ENCODE results near the gene MYO15A.

MYO15A gene

DNA sequence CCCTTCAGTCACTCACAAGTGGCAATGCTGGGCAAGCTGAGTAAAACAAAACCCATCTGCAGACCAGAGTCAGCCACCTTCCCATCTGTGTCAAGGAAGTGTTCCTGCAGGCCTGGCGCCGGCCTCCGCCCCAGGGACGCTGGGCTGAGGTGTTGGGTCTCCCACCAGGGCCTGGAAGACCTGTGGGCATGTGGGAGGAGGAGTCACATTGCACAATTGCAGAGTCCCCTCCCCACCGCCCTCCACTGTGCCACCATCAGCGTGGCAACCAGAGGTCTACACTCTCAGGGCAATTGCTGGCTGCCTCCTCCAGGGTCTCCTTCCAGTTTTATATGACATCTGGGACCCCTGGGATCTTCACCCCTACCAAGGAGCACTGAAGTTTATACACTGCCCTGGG lies 3.0 kb upstream of the MYO15A start:
- DNase-seq (ENCODE audit: low spot score): no peak

DNA sequence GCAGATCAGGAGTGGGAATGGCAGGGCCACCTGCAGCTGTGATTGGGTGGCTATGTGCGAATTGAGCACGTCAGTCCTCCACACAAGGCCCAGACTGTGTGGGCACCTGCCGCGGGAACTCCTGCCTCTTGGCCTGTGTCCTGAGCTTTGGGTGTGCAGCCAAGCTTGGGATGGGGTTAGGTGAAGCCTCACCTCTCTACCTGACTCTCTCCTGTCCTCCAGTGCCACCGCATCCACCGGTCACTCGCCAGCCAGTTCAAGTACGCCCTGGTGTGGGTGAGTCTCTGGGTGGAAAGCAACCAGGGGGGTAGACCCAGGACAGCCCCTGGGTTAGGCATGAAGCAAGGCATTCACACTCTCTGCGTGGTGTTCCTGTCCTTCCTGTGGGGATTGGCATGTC lies 2.3 kb upstream of the MYO15A start:
- no peak for DNase-seq (ENCODE audit: low spot score)

DNA sequence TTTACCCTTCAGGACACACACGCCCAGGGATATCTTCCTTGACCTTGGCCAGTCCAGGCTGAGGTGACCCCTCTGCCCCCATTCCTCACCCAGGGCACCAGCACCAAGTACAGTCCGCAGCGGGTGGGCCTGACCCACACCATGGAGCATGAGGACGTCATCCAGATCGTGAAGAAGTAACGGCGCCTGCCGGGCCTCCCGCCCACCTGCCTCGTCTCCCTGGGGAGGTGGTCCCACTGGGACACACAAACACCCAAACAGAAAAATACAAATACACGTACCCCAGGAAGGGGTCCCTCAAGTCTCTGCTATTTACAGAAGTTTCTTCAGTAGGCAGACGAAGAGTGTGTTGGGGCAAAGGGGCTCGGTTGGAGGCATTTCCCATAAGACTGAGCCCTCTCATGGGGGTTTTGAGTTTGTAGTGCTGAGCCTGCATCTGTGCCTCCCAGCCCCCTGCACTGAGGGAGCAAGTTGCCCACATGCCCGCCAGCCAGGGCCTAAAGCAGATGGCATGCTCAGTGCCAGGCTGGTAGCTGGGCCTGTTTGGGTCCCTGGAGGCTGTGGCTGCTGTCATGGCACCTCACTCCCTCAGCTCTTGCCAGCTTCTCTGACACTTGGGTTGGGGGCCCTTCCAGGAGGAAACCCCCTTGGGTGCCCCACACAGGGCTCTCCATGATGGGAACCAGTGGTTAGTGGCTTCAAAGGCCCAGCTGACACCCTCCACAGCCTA lies 1.3 kb upstream of the MYO15A start:
- no peak for DNase-seq (ENCODE audit: low spot score)

DNA sequence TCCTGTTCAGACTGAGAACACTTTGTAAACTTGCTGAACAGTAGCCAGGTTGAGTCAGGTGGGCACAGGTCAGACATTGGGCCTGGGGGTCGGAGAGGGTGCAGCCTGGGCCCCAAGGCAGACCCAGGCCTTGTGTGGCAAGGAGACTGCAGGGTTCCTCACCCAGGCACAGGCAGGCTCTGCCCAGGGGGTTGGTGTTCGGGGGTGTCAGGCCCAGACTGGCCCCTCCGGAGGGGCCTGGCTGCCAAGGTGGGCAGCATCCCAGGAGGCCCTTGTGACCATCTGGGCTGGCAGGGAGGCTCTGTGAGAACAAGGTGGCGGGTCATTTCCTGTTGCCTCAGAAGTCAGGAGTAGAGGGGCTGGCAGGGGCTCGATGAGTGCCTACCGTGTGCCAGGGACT lies 585 bp upstream of the MYO15A start:
- no peak for DNase-seq (ENCODE audit: low spot score)

DNA sequence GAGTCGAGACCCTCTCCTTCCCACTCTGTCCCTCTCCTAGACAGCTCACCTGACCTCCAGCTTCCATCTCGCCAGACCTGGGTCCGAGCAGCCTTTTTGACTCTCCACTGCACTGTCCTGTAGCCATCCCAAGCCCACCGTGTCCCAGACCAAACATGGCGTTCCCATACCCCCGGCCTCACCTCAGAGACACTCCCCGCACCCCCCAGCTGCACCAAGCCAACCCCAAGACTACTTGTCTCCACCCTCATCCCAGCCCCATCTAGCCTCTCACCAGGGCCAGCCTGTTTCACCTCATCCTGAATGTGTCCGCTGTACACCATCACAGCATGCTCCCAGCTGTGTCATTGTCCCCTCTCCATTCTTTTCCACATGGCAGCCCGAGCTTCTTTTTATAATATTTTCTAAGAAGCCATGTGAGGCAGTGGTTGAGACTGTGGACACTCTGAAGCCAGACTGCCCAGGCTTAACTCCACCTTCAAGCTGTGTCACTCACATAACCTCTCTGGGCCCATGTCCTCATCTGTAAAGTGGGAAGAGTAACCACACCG lies 1.5 kb downstream of the MYO15A start:
- no peak for DNase-seq (ENCODE audit: low spot score)

DNA sequence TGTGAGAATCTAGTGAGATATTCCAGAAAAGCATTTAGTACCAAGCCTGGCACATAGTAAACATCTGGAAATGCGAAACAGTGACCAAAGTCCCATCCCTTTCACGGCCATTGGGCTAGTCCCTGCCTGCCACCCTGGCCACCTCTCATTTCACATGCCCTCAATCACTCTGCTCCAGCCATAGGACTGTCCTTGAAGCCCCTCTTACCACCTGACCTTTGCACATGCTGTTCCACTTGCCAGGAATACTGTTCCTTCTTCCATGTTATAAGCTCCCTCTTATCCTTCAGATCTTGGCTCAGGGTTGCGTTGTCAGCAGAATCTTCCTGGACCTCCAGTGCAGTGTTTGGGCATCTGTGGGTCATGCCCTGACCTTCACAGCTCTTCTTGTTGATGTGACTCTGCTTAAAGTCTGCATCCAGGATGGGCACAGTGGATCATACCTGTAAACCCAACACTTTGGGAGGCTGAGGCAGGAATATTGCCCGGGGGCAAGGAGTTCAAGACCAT lies 2.1 kb downstream of the MYO15A start:
- DNase-seq (ENCODE audit: low spot score): no peak

DNA sequence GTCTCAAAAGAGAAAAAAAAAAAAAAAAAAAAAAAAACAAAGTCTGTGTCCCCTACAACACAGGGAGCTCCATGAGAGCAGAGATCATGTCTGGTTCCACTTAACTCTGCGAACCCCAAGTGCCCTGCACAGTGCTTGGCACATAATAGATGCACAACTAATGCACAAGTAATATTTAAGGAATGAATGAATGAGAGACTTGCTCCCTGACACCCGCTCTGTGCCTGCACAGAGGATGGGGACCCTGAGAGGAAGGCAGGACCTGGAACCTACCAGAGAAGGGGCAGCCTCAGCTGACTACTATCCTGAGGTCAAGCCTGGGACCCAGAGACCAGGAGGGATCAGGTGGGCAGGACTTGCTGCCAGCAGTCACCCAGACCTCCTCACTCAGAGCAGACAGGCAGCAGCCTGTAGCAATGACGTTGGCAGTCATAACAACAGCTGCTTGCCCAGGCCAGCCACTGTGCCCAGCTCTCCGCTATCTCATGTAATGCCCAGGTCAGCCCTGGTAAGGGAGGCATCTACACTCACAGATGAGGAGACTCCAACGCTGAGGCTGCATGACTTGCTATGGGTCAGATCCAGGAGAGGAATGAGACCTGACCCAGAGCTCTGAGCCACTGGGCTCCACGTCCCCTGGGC lies 2.9 kb downstream of the MYO15A start:
- DNase-seq (ENCODE audit: low spot score): no peak

DNA sequence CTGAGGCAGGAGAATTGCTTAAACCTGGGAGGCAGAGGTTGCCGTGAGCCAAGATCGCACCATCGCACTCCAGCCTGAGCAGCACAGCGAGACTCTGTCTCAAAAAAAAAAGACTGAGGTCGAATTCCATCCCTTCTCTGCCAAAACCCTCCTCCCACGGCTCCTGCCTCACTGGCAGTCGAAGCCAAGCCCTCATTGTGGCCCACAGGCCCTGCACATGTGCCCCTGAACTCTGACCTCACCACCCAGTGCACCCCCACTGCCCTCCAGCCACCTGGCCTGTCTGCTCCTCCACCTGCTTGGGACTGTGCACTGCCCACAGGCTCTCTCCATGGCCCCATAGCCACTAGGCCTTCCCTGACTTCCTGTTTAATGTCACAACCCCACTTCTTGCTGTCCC lies 7.0 kb downstream of the MYO15A start:
- no peak for DNase-seq (ENCODE audit: low spot score)

DNA sequence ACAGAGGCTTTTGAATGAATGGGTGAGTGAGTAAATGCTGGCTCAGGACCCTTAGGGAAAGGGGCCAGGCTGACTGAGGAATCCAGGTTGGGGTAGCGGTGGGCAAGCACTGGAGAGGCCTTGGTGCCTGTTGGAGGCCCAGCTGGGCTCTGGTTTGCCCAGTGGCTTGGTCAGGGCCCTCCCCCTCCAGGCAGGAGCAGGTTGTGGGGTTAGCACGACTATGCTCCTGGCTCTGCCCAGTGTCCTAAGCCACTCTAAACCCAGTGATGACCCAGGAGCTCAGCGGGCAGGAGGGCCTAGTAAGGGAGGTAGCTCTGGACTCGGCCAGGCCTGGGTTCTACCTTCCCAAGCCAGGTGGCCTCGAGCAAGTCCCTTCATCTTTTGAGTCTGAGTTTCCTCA lies 7.5 kb downstream of the MYO15A start:
- no peak for DNase-seq (ENCODE audit: low spot score)

DNA sequence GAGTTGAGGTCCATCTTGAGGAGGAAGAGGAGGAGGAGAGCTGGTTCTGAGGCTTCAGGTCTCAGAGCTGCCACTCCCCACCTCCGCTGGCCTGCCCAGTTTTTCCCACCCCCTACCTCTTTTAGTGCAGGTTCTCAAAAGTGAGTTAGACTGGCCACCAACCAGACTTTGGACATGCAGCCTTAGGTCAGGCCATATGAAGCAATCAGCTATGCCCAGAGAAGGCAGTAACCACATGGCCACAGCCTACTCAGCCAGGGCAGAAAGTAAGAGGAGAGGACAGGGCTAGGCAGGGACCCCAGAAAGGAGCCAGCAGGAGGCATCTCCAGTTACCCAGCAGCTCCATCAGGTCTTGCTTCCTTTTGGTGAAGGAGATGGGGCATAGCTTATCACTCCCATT lies 9.0 kb downstream of the MYO15A start:
- no peak for DNase-seq (ENCODE audit: low spot score)

DNA sequence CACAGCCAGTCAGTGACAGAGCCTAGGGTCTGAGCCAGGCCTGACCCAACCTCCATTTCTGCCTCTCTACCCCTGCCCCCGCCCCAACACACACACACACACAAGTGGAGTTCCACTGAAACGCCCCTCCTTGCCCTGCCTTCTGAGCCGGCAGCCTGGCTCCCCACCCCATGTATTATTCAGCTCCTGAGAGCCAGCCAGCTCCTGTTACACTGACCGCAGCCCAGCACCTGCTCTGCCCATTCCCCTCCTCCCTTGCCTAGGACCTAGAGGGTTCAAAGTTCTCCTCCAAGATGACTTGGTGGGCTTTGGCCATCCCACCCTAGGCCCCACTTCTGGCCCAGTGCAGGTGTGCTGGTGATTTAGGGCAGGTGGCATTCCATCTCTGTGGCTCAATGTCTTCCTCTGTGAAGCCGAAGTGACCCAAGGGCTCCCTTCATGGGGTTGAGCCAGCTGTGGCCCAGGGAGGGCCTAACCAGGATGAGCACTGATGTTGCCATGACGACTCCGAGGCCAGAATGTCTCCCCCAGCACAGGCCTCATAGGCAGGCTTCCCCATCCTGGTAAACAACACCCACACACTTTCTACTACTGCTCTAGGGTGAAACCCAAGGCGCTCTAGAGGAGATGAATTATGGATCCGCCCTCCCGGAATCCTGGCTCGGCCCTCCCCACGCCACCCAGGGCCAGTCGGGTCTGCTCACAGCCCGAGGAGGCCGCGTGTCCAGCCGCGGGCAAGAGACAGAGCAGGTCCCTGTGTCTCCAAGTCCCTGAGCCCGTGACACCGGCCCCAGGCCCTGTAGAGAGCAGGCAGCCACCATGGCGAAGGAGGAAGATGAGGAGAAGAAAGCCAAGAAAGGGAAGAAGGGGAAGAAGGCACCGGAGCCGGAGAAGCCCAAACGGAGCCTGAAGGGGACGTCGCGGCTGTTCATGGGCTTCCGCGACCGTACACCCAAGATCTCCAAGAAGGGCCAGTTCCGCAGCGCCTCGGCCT lies 9.7 kb downstream of the MYO15A start:
- no peak for DNase-seq (ENCODE audit: low spot score)

DNA sequence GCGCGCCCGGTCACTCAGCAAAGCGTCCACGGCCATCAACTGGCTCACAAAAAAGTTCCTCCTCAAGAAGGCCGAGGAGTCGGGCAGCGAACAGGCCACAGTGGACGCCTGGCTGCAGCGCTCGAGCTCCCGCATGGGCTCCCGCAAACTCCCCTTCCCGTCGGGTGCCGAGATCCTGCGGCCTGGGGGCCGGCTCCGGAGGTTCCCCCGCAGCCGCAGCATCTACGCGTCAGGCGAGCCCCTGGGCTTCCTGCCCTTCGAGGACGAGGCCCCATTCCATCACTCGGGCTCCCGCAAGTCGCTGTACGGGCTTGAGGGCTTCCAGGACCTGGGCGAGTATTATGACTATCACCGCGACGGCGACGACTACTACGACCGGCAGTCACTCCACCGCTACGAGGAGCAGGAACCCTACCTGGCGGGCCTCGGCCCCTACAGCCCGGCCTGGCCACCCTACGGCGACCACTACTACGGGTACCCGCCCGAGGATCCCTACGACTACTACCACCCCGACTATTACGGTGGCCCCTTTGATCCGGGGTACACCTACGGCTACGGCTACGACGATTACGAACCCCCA lies 10.7 kb downstream of the MYO15A start:
- no peak for DNase-seq (ENCODE audit: low spot score)

DNA sequence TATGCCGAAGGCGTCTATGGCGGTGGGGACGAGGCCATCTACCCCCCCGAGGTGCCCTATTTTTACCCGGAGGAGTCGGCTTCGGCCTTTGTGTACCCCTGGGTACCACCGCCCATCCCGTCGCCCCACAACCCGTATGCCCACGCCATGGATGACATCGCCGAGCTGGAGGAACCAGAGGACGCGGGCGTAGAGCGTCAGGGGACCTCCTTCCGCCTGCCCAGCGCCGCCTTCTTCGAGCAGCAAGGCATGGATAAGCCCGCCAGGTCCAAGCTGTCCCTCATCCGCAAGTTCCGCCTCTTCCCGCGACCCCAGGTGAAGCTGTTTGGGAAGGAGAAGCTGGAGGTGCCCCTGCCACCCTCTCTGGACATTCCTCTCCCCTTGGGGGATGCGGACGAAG lies 11.4 kb downstream of the MYO15A start:
- DNase-seq (ENCODE audit: low spot score): no peak

DNA sequence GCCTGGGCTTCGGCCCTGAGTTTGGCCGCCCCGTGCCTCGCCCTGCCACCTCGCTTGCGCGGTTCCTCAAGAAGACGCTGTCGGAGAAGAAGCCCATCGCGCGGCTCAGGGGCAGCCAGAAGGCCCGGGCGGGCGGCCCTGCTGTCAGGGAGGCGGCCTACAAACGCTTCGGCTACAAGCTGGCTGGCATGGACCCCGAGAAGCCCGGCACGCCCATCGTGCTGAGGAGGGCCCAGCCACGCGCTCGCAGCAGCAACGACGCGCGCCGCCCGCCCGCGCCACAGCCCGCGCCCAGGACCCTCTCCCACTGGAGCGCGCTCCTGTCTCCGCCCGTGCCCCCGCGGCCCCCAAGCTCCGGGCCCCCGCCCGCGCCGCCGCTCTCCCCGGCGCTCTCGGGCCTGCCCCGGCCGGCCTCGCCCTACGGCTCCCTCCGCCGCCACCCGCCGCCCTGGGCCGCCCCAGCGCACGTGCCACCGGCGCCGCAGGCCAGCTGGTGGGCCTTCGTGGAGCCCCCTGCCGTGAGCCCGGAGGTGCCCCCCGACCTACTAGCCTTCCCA lies 12.0 kb downstream of the MYO15A start:
- DNase-seq (ENCODE audit: low spot score): no peak

DNA sequence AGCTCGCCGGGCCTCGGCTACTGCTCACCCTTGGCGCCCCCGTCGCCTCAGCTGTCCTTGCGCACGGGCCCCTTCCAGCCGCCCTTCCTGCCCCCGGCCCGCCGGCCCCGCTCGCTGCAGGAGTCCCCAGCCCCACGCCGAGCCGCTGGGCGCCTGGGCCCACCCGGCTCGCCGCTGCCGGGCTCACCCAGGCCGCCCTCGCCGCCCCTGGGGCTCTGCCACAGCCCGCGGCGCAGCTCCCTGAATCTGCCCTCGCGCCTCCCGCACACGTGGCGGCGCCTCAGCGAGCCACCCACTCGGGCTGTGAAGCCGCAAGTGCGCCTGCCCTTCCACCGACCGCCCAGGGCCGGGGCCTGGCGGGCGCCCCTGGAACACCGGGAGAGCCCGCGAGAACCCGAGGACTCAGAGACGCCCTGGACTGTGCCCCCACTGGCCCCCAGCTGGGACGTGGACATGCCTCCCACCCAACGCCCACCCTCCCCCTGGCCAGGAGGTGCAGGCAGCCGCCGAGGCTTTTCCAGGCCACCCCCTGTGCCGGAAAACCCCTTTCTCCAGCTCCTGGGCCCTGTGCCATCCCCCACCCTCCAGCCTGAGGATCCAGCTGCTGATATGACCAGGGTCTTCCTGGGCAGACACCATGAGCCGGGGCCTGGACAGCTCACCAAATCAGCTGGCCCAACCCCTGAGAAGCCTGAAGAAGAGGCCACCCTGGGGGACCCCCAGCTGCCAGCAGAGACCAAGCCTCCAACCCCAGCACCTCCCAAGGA lies 12.8 kb downstream of the MYO15A start:
- no peak for DNase-seq (ENCODE audit: low spot score)

DNA sequence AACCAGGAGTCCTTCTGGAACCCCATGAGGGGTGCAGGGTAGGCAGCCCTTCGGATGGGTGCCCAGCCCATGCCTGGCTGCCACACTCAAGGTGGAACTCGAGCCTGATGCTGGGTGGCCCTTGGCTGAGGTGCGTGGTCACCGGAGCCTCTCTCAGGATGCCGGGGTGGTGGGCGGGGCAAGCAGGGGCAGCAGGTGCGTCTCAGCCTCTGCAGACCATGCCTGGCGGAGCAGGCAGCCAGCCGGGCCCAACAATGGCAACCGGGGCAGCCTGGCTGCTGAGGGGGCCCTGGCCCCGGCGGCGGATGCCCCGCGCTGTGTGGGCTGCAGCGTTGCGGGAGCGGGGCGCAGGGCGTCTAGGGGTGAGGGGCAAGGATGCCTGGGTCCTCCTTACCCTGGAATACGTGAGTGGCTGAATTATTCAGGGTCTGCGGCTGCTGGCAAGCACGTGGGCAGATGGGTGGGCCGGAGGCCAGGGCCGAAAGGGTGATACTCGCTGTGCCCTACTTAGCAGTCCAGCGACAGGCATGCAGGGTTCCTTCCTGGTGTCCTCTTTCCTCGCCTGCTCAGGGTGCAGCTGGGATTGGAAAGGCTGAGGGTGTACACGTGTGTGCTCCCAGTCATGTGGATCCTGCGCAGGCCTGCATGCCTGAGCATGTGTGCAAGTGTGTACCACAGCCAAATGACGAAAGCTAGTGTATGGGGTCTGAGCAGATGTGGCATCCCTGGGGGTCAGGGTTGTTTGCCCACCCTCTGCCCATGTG lies 14.6 kb downstream of the MYO15A start:
- no peak for DNase-seq (ENCODE audit: low spot score)

DNA sequence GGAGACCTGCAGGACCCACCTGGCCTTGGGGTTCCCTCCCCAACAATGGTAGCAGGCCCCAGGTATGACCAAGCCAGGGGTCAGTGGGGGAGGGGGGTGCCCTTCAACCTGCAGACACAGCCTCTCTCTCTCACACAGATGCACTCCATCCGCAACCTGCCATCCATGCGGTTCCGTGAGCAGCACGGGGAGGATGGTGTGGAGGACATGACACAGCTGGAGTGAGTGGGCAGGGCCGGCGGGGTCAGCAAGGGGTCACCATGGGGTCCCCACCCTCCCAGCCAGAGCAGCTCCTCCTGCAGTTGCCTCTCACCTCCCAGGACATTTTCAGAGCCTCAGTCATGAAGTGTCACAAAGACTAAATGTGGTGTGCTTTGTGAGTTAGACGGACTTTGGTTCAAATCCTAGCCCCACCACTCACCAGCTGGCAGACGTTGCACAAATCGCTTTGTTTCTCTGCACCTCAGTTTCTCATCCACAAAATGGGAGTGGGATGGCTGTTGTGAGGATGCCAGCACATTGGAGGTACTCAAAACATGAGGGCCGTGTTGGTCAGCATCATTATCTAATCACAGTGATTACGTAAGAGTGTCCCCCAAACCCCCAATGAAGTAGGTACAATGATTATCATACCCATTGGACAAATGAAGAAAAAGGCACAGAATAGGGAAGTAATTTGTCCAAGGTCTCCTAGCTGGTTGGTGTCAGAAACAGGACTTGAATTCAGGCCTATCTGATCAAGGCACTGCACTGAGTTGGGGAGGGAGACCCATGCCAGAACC lies 16.0 kb downstream of the MYO15A start:
- DNase-seq (ENCODE audit: low spot score): no peak

DNA sequence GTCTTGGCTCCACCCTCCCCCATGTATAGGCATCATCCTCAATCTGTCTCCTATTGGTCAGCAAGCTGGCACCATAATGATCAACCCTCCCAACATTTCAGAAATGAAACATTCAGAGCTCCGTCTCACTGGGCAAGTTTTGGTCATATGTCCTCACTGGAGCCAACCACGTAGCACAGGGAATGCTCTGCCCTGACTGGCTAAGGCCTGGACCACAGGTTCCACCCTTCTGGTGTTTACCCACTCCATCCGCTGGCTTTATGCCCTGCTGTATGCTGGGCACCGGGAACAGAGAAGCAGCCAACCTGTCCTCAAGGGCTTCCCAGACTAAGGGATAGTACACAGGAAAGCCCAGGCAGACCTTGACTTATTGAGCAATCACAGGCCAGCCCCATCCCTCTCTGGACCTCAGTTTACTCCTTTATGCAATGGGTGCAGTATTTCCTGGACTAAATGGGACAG lies 20.5 kb downstream of the MYO15A start:
- DNase-seq (ENCODE audit: low spot score): no peak

DNA sequence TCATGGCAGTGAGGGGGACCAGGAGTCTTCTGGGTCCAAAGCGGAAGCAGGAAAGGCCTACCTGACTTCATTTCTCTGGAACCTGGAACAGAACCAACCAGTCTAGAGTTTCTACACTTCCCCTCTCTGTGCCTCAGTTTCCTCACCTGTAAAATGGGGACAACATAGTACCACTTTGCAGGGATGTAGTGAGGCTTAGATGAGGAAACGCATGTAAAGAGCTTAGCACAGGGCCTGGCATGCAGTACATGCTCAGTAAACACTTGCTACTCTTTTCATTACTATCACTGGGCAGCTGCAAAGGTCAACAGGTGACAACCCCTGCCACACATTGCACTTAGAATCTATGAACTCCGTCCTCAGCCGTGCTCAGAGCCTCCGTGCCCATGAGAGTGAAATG lies 24.2 kb downstream of the MYO15A start:
- no peak for DNase-seq (ENCODE audit: low spot score)

Data from GM03348 (cell line).